ENCODE results near the gene GPR161.
"Not testable (repeated sequence)": the region's sequence is repeated elsewhere in the genome, so short reads cannot be mapped to it uniquely, and the experiment has no call there.

Gene GPR161, protein sequence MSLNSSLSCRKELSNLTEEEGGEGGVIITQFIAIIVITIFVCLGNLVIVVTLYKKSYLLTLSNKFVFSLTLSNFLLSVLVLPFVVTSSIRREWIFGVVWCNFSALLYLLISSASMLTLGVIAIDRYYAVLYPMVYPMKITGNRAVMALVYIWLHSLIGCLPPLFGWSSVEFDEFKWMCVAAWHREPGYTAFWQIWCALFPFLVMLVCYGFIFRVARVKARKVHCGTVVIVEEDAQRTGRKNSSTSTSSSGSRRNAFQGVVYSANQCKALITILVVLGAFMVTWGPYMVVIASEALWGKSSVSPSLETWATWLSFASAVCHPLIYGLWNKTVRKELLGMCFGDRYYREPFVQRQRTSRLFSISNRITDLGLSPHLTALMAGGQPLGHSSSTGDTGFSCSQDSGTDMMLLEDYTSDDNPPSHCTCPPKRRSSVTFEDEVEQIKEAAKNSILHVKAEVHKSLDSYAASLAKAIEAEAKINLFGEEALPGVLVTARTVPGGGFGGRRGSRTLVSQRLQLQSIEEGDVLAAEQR

DNA sequence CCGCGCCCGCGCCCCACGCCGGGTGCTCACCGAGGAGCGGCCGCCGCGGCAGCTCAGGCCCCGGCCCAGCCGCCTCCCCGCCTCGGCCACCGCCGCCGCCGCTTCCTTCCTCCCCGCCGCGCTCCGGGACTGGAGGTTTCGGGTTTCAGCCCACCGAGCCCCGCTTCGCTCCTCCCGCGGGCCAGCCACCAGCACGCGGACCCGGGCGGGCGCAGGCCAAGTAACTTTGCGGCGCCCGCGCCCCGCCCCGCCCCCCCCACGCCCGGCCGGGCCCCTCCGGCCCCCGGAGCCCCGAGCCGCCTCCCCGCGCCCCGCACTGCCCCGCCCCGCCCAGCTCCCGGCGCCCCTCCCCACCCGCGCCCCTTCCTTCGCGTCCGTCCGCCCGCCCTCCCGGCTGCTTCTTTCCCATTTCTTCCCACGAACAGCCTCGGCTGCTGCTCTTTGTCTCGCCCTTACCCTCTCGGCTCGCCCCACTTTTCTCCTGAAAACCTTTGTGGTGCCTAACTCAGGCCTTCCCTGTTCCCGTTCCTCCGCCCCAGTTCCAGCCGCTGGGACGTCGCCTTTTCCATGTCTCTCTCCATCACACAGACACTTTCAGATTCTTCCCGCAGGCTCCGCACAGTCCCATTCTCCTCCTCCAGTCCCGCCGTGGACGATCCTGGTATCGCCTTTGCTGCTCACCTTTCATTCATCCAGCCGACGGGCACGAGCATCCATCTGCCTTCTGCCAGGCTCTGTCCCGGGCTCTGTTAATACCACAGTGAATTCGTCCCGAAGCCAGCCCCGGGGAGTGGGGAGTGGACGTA, at the start of gene GPR161:
GPR161 (minus strand) TSS at position 222 of the 806 bp plus-strand sequence. CDS start 32,080 bp downstream, outside the sequence.
- DNase-seq = peak; percentile 23

DNA sequence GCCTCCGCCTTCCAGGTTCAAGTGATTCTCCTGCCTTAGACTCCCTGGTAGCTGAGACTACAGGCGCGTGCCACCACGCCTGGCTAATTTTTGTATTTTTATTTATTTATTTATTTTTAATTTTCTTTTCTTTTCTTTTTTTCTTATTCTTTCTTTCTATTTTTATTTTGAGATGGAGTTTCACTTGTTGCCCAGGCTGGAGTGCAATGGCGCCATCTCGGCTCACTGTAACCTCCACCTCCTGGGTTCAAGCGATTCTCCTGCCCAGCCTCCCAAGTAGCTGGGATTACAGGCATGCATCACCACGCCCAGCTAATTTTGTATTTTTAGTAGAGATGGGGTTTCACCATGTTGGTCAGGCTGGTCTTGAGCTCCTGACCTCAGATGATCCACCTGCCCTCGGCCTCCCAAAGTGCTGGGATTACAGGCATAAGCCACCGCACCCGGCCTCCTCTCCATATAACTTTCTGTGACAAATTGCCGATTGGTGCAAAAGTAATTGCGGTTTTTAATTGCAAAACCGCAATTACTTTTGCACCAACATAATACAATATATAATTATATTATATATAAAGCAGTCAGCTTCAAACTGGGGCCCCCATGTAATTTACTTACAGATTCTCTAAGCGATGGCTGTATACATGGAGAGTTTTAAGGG, 44.5 kb upstream of the GPR161 start:
- DNase-seq = not testable (repeated sequence)

DNA sequence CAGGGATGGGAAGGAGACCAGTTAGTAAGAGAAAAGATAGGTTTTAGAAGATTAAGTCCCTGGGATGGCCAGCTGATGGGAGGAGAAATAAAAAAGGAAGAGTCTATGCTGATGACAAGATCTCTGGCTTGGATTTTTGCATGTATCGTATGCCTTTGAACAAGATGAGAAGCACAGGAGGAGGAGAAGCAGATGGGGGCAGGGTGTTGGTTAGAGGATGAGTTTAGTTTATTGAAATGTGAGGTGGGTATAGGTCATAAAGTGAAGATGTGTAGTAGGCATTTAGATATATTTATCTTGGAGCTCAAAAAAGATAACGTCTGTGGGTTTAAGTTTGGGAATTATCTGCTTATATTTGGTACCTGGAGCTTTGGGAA, 43.4 kb upstream of the GPR161 start:
- DNase-seq = no peak

DNA sequence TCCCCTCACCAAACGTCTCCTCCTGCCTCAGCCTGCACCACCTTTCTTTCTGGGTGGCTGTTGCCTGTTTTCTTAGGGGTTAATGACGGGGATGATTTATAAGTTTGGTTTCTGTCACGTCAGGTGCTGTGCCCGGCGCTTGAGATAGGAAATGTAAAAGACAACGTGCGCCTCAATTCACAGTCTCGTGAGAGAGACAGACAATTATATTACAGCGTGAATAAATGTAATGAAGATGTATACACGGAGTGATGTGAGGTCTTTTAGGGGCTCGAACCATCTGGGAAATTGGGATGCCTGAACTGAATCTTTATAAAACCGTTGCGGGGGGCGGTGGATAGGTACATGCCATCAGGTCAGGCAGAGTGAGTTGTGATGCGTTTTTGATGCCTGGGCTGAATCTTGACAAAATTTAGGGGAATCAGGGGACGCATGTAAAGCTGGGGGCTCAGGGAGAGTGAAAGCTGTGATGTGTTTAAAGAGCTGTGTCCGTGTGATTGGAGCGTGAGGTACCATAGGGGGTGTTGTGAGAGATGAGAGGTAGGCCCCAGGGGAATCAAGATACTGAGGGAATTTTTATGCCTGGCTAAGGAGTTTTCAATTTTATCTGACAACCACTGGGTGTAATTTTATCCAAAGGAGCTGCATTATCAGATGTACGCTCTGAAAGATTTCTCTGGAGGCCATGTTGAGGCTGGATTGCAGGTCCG, 42.9 kb upstream of the GPR161 start:
- DNase-seq = peak; percentile 13

DNA sequence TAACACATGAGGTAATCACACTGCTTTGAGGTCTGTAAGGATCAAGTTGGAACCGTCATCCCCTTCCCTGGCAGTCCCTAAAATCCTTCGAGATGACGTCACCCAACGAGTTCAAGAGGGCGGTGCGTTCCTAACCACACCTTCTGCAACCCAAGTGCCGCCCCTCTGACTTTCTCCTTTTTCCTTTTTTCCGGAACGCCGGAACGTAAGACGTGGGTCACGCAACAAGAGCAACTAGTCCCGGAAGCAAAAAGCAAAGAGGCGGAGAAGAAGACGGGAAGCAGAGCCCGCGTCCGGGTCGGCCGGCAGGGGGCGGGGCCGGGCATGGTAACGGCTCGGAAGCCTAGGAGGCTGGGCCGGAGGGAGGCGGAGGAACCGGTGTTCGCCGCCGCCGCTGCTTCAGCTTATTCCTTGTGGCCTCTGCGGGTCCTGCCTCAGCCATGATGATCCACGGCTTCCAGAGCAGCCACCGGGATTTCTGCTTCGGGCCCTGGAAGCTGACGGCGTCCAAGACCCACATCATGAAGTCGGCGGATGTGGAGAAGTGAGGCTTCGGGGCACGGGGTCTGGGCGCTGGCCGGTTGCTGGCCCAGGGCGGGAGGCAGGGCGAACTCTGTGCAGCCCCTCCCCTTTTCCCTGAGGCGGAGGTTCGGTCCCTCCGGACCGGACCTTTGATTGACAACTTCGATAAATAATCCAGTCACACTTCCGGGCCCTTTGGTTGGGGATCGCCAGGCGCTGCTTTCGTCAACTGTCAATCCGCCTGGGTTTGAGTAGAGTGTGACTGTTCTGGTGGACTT, 42.1 kb upstream of the GPR161 start, which contains the start of gene TIPRL:
TIPRL (plus strand) TSS at position 325 of the 800 bp plus-strand sequence; CDS start at position 441, 116 bp downstream.
- DNase-seq = peak; percentile 95

DNA sequence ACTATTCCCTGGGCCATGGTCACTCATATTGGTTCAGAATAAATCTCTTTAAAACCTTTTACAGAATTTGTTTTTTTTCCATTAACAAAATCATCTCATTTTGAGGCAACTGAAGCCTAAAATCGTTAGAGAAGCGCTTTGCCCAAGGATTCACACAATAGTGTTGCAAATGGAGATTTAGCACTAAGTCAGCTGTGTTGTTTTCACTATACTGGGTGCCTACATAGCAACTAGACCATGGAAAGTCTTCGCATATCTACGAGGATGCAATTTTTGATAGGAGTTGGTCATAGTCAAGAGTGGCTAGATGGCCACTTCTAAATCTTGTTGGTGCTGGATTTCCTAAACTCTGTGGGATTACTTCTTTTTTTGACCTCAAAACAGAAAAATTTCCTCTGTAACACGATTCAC, 41.5 kb upstream of the GPR161 start:
- DNase-seq = no peak

DNA sequence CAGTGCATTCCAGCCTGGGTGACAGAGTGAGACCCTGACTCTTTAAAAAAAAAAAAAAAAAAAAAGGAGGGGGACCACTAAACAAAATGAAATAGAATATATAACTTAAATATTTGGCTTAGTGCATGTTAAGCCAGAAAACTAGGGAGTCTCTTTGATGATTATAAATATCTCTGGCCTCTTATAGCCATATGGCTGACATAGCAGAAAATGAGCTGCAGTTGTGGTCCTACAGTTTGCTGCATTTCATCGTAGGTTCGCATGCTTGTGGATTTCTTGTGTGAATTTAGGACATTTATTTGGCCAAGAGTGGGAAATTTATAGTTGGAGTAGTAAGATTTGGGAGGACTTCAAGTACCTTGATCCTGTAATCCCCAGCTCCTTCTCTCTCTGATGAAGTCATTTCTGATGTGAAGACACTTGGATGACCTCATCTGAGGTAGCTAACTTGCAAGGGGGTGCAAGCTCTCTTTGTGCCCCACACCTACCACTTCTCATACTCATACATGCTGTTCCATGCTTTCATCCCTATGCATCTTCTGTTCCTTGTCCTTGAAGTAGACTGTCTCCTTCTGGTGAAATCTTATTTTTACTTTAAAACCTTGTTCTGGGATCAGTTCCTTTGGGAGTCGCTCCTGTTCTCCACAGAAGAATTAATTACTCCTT, 35.7 kb upstream of the GPR161 start:
- no peak for DNase-seq

DNA sequence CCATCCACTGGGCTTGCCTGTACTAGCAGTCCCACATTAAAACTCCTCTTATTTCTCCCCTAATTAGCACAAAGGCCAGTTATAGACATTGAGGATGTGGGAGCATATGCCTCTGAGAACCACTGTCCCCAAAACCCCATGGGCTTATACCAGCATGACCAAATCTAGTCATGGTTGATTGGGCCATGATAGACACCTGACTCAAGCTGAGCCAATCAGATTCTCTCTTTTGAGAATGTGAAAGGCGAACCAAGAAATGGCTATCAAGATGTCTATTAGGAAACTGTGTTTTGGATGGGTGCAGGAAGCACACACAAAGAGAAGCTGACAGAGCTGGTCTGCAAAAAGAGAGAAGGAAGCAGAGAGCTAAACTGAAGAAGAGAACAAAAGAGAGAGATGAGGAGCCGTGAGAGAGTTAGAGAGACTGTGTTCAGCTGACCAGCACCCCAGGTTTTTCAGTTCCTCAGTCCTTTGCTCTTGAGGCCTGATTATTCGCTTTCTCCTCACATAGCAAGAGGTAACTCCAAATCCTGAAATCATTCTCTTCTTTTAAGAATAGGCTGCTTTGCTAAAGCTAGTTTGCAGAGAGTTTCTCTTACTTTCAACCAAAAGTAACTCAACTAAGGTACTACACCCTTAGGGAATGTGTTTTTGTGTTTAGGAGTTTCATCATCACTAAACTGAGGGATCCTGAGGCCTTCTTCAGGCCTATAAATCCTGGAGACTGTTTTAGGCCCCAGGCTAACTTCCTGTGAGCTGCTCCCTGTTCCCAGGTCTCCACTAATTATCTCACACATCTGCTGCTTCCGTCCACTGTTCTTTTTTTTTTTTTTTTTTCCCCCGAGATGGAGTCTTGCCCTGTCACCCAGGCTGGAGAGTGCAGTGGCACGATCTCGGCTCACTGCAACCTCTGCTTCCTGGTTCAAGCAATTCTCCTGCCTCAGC, 34.1 kb upstream of the GPR161 start:
- no peak for DNase-seq

DNA sequence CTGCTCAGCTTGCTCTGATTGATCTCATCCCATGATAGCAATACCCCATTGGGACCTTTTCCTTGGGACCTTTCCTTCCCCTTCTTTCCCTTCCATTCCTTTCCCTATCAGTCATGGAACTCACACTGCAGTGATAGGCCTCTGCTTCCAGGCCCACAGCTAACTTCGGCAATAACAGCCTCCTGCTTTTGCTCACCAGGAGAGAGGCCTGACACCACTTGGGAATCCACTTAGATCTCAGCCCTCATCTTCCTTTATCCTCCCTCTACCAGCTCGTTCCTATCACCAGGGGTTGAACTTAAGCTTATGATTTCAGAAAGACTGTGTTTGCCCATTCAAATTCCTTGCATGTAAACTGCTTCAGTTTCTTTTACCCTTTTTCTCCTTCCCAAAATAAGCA, 31.1 kb upstream of the GPR161 start:
- DNase-seq = no peak

DNA sequence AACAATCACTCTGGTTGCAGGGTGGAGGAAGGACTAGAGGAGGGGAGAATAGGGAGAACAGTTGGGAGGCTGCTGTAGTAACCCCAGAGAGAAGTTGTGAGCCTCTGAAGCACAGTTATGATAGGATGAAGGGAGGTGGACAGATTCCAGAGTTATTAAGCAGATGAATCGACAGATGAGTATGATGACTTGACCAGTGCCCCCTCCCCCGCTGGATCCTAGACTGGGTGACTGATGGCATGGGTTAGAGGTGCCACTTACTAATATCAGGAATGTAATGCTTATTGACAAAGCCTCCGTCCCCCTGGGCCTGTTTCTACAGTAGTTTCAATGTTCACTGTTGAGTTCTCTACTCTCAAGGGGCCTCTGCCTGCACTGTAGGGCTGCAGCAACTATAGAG, 28.0 kb upstream of the GPR161 start:
- no peak for DNase-seq

DNA sequence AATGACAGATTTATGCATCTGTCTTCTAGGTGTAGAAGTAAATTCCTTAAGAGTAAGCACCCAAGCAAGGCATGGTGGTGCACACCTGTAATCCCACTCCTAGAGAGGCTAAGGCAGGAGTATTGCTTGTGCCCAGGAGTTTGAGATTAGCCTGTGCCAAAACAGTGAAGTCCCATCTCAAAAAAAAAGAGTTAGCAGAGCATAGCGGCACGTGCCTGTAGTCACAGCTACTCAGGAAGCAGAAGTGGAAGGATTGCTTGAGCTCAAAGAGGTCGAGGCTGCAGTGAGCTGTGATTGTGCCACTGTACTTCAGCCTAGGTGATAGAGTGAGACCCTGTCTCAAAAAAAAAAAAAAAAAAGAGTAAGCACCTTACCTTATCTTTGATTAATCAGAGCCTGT, 26.9 kb upstream of the GPR161 start:
- no peak for DNase-seq

DNA sequence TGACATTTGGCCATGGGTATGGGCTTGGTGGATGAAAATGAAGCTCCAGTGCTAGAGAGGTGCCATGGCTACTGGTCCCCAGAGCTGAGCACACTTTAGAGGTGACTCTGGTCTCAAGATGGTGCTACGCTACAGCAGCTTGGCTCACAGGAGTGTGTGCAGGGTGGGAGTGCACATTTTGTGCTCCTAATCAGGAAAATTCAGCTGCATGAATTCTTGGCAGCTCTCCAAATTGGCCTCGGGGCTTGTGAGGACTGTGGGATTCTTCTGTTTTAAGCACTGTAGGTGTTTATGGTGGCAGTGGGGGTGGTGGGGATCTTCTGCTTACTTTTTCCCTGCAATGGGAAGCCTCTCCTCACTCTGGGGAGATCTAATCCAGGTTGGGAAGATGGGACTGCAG, 24.7 kb upstream of the GPR161 start:
- DNase-seq = no peak

DNA sequence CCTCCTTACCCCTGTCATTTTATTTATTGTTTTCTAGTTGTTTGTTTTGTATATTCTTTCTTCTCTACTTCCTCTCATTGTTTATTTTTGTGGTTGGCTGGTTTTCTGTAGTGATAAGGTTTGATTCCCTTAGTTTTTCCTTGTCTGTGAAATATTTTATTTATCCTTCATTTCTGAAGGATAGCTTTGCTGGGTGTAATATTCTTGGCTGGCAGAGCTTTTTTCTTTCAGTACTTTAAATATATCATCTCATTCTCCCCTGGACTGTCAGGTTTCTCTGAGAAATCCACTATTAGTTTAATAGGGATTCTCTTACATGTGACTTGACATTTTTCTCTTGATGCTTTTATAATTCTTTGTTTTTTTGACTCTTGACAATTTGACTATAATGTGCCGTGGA, 23.2 kb upstream of the GPR161 start:
- no peak for DNase-seq

DNA sequence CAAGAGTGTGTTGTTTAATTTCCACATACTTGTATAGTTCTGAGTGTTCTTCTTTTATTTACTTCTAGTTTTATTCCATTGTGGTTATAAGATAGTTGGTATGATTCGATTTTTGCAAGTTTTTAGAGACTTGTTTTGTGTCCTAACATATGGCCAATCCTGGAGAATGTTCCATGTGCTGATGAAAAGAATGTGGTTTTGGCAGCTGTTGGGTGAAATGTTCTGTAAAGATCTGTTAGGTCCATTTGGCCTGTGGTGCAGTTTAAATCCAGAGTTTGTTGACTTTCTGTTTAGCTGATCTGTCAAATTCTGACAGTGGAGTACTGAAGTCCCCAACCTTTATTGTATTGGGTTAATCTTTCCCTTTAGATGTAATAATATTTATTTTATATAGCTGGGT, 22.5 kb upstream of the GPR161 start:
- no peak for DNase-seq

DNA sequence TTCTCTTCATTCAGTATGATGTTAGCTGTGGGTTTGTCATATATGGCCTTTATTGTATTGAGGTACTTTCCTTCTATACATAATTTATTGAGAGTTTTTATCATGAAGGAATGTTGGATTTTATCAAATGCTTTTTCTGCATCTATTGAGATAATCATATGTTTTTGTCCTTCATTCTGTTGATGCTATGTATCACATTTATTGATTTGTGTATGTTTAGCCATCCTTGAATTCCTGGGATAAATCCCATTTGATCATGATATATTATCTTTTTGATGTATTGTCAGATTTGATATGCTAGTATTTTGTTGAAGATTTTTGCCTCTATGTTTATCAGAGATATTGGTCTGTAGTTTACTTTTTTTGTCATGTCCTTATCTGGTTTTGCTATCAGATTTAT, 20.9 kb upstream of the GPR161 start:
- DNase-seq = no peak

DNA sequence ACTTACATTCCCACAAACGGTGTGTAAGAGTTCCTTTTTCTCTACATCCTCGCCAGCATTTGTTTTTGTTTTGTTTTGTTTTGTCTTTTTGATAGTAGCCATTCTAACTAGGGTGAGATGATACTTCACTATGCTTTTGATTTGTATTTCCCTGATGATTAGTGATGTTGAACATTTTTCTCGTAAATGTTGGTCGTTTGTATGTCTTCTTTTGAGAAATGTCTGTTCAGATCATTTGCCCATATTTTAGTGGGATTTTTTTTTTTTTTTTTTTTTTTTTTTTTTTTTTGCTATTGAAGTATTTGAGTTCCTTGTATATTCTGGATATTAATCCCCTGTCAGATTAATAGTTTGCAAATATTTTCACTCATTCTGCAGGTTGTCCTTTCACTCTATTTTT, 19.2 kb upstream of the GPR161 start:
- no peak for DNase-seq

DNA sequence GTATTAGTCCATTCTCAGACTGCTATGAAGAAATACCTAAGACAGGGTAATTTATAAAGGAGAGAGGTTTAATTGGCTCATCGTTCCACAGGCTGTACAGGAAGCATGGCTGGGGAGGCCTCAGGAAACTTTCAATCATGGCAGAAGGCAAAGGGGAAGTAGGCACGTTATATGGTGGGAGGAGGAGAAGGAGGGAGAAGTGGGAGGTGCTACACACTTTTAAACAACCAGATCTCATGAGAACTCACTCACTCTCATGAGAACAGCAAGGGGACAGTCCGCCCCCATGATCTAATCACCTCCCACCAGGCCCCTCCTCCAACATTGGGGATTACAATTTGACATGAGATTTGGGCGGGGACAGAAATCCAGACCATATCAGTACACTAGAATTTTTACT, 18.0 kb upstream of the GPR161 start:
- not testable (repeated sequence) for DNase-seq

DNA sequence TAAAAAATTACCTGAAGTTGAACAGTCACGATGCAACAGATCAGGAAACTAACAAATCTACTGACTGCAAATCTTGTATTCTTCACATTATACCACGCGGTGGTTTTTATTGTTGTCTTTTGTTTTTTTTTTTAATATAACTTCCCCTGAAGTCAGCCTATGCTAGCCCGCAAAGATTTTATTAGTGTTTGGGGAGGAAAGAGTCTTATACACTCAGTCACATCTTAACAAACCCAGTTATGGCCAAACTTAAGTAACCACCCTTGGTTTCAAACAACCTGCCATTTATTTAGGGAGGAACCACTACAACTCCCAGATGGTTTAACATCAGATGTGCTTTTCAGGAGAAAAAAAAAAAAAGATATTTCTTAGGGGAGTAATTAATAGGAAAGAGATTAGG, 15.2 kb upstream of the GPR161 start:
- DNase-seq = no peak

DNA sequence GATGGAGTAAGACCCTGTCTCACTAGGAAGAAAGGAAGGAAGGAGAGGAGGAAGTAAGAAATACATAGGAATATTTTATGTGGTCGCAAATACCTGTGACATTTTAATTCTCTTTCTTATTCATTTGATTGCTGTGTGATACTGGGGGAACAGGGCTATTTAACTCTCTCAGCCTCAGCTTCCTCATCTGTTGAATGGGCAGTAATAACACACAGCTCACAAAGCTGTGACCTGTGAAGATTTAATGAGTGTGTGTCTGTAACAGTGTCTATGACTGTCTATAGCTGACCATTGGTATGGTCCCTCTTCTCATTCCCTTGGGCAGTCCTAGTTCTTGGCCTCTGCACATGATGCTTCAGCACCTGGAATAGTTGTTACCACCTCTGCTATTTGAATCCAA, 13.6 kb upstream of the GPR161 start:
- DNase-seq = no peak

DNA sequence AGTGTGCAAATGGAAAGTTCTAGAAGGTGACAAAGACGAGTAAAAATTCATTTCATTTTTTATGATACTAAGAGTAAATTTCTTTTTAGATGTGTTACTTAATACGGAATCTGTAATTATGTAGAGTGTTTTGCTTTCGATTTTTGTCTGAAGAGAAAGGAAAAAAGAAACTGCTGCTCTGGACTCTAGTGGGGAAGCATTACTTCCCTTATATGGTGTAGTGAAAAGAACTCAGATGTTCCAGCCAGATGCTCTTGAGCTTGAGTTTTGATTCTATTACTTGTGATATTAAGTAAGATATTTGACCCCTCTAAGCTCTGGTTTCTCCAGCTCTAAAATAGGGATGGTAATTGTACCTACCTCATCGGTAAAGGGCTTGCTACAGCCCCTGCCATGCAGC, 12.2 kb upstream of the GPR161 start:
- no peak for DNase-seq
